GM12891 (cell line): ENCODE results near the gene GNG2.

Experiments used
- POLR2A ChIP-seq: IDR thresholded peaks from 2 replicates; pipeline ENCODE4 v1.6.1; 2011; ENCODE audit warnings: low read depth, low read length, control low read depth
- POLR2AphosphoS5 ChIP-seq: IDR thresholded peaks from 2 replicates; pipeline ENCODE4 v1.6.1; 2011; ENCODE audit warnings: low read depth, low read length, control low read depth

DNA sequence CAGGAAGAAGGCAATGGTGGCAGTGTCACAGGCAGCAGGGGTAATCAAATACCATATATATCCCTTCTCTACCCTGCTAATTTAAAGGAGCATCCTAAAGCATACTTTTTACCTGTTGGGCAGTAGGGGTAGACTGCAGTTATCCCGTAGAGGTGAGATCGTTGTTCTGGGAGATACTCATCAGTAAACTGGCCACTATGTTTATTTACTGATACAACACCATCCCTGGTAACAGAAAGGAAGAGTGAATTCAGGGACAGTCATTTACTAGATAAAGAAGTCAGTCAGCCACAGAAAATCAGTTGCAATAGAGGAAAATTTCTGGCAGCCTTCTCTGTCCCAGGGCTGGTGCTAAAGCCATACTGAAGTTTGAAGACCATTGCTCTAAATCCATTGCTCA, 145.2 kb downstream of the GNG2 start:
- TF ChIP-seq POLR2AphosphoS5 (no peak), POLR2A (no peak)
